ENCODE measurements around the gene DNAH6. TPM values are rescaled to one million over a fixed set of nuclear protein-coding genes. Genes with fewer than 3 reads are reported as not detected.

The DNAH6 gene
- total RNA-seq, 1 donor from 2014 or later: 2.6 TPM

DNA sequence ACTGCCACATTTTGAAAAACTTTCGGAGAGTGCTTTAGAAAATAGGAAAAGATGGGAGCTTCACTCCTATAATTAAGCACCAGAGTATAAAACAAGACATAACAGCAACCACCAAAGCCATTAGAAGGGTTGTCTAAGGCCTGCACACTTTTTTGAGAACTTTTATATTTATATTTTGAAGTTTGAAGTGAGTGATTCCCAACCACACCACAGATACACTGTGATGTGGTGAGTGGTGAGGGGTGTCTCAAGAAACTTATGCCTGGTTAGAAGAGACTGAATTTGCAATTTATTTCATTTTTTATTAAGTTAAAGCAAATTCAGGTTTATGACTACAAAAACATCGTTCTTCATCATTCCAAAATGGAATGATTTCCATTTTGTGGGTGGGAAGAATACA, 161.9 kb downstream of the DNAH6 start:
- H3K4me1 ChIP-seq: no peaks in the 10 kb centered on the region
- H2AFZ ChIP-seq (replicated peaks): no peak overlapping the region
- no peak for DNase-seq (ENCODE audit: low spot score)
- H4K20me1 ChIP-seq (ENCODE audit: low read depth): no peaks in the 10 kb centered on the region
- TF ChIP-seq EZH2phosphoT487 (IDR thresholded peaks at IDR 0.05) (no peak), EZH2 (IDR thresholded peaks at IDR 0.05) (no peak)
- TF ChIP-seq, protein P1, sequence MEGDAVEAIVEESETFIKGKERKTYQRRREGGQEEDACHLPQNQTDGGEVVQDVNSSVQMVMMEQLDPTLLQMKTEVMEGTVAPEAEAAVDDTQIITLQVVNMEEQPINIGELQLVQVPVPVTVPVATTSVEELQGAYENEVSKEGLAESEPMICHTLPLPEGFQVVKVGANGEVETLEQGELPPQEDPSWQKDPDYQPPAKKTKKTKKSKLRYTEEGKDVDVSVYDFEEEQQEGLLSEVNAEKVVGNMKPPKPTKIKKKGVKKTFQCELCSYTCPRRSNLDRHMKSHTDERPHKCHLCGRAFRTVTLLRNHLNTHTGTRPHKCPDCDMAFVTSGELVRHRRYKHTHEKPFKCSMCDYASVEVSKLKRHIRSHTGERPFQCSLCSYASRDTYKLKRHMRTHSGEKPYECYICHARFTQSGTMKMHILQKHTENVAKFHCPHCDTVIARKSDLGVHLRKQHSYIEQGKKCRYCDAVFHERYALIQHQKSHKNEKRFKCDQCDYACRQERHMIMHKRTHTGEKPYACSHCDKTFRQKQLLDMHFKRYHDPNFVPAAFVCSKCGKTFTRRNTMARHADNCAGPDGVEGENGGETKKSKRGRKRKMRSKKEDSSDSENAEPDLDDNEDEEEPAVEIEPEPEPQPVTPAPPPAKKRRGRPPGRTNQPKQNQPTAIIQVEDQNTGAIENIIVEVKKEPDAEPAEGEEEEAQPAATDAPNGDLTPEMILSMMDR (IDR thresholded peaks at IDR 0.05): no peak
- no peaks in the 10 kb centered on the region for H3K27me3 ChIP-seq
- Mint-ChIP-seq H3K36me3 (no peaks in the 10 kb centered on the region), H3K4me3 (no peak overlapping the region), H3K4me1 (no peaks in the 10 kb centered on the region), H3K27ac (no peak overlapping the region), H3K27me3 (ENCODE audit: insufficient read depth, low read depth) (peaks cover 4% of the 10 kb centered on the region), H3K9me3 (no peaks in the 10 kb centered on the region)
- H3K4me2 ChIP-seq: no peak overlapping the region
- H3K9me3 ChIP-seq (ENCODE audit: low read depth): no peaks in the 10 kb centered on the region
- H3K36me3 ChIP-seq: no peaks in the 10 kb centered on the region
- no peak overlapping the region for H3K27ac ChIP-seq
- no peaks in the 10 kb centered on the region for H3F3A ChIP-seq (ENCODE audit: low read depth)
- H3K79me2 ChIP-seq (ENCODE audit: low read depth): no peaks in the 10 kb centered on the region
- H3K4me3 ChIP-seq: no peak overlapping the region
- H3K9ac ChIP-seq: no peak overlapping the region

DNA sequence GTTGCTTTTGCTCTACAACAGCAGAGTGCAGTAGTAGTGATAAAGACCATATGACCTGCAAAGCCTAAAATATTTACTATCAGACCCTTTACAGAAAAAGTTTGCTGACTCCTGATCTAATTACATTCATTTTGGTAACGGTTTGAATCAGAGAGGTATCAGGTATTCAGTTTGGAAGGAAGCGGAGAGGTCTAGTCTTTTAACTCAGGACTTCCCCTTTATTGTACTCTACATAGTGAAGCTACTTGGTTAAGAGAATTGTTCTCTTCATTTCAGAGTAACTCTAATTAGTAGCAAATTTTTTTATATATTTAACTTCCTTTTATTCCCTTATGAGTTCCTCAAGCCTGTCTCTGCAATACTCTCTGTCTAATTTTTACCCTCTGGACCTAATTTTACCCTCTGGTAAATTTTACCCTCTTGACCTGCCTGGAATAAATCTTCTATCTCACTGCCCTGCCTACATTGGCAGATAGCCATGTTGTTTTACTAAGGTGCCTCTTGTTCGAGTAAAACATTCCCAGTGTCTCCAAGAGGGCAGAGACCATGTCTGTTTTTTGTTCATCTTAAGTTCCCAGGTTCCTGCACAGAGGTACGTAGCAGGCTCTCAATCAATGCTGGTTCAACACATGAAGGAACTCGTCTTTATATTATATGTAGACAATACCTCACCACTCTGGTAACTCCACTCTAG, 170.6 kb downstream of the DNAH6 start:
- no peaks in the 10 kb centered on the region for H3K4me1 ChIP-seq
- H3K79me2 ChIP-seq (ENCODE audit: low read depth): no peaks in the 10 kb centered on the region
- no peaks in the 10 kb centered on the region for H3K9me3 Mint-ChIP-seq
- H3K27me3 ChIP-seq: no peaks in the 10 kb centered on the region
- no peak overlapping the region for H3K4me3 Mint-ChIP-seq
- no peaks in the 10 kb centered on the region for H3F3A ChIP-seq (ENCODE audit: low read depth)
- no peaks in the 10 kb centered on the region for H3K4me1 Mint-ChIP-seq
- TF ChIP-seq, protein P1 (IDR thresholded peaks at IDR 0.05): no peak
- TF ChIP-seq EZH2phosphoT487 (IDR thresholded peaks at IDR 0.05) (no peak), EZH2 (IDR thresholded peaks at IDR 0.05) (no peak)
- no peak for DNase-seq (ENCODE audit: low spot score)
- no peak overlapping the region for H3K9ac ChIP-seq
- no peak overlapping the region for H3K27ac Mint-ChIP-seq
- no peaks in the 10 kb centered on the region for H3K9me3 ChIP-seq (ENCODE audit: low read depth)
- no peaks in the 10 kb centered on the region for H3K36me3 Mint-ChIP-seq
- H4K20me1 ChIP-seq (ENCODE audit: low read depth): no peaks in the 10 kb centered on the region
- H3K27ac ChIP-seq: no peak overlapping the region
- no peaks in the 10 kb centered on the region for H3K36me3 ChIP-seq
- H3K4me3 ChIP-seq: no peak overlapping the region
- no peak overlapping the region for H3K4me2 ChIP-seq
- H3K27me3 Mint-ChIP-seq (ENCODE audit: insufficient read depth, low read depth): peaks cover under 1% of the 10 kb centered on the region
- H2AFZ ChIP-seq (replicated peaks): no peak overlapping the region

DNA sequence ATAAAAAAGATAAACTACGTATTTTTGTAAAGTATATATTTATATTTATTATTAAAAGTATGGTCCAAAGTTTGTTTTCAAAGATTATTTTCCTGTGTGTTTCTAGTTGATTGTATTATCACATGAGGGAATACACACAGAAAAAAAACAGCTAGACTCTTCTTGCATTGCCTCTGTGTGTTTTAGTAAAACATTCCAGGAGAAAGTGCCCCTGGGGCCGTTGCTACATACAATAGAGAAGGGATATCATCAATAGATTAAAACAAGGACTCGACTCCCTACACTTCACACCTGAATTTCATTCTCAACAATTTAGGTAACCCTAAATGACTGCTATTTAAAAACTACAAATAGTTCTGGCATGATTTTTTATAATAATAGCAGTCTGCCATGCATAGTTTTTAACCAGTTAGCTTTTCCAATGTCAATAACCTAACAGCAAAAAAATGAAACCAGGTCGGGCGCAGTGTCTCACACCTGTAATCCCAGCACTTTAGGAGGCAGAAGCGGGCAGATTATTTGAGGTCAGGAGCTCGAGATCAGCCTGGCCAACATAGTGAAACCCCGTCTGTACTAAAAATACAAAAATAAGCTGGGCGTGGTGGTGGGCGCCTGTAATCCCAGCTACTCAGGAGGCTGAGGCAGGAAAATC, 171.3 kb downstream of the DNAH6 start:
- no peaks in the 10 kb centered on the region for H3K79me2 ChIP-seq (ENCODE audit: low read depth)
- no peak for DNase-seq (ENCODE audit: low spot score)
- H3K4me1 ChIP-seq: no peaks in the 10 kb centered on the region
- no peaks in the 10 kb centered on the region for H4K20me1 ChIP-seq (ENCODE audit: low read depth)
- no peaks in the 10 kb centered on the region for H3K9me3 Mint-ChIP-seq
- H3K4me3 ChIP-seq: no peak overlapping the region
- no peak overlapping the region for H2AFZ ChIP-seq (replicated peaks)
- no peaks in the 10 kb centered on the region for H3K27me3 ChIP-seq
- H3K27ac Mint-ChIP-seq: no peak overlapping the region
- no peak for TF ChIP-seq EZH2 (IDR thresholded peaks at IDR 0.05)
- TF ChIP-seq, protein P1 (IDR thresholded peaks at IDR 0.05): no peak
- TF ChIP-seq EZH2phosphoT487 (IDR thresholded peaks at IDR 0.05): no peak
- H3F3A ChIP-seq (ENCODE audit: low read depth): no peaks in the 10 kb centered on the region
- no peaks in the 10 kb centered on the region for H3K36me3 Mint-ChIP-seq
- no peak overlapping the region for H3K27ac ChIP-seq
- H3K27me3 Mint-ChIP-seq (ENCODE audit: insufficient read depth, low read depth): no peaks in the 10 kb centered on the region
- H3K4me2 ChIP-seq: no peak overlapping the region
- H3K36me3 ChIP-seq: no peaks in the 10 kb centered on the region
- no peak overlapping the region for H3K9ac ChIP-seq
- no peak overlapping the region for H3K4me3 Mint-ChIP-seq
- no peaks in the 10 kb centered on the region for H3K9me3 ChIP-seq (ENCODE audit: low read depth)
- H3K4me1 Mint-ChIP-seq: no peaks in the 10 kb centered on the region

Measured in neural progenitor cell (in vitro differentiated cells).